ENCODE data around the gene CSNK1E. TPM values are rescaled to one million over a fixed set of nuclear protein-coding genes. Genes with fewer than 3 reads are reported as not detected.

CSNK1E gene
- total RNA-seq, 1 donor from 2014 or later: 184 TPM

- ATAC-seq: no peak
- intact Hi-C loops (cut with DNase I): loop anchor here (10.0 kb wide), 1 partner anchor 74 kb away; the partner anchor contains the start of gene CSNK1E
- no peak for DNase-seq (ENCODE audit: low spot score)
These were observed 76.4 kb downstream of the CSNK1E start for GRCh38 chr22:38240734-38241252.

Other genes starting within 250 kb of the CSNK1E start
- 1.7 TPM for gene SLC16A8, start 233.2 kb downstream of the CSNK1E start, total RNA-seq
- 1.6 TPM for gene BAIAP2L2, start 206.7 kb downstream of the CSNK1E start, total RNA-seq
- 53.7 TPM for gene PLA2G6, start 135.6 kb downstream of the CSNK1E start, total RNA-seq
- gene MAFF, start 115.4 kb downstream of the CSNK1E start, total RNA-seq: 67.6 TPM
- 72.7 TPM for gene TMEM184B, start 44.4 kb downstream of the CSNK1E start, total RNA-seq
- 0.71 TPM for gene KCNJ4, start 137.8 kb upstream of the CSNK1E start, total RNA-seq
- 15.4 TPM for gene KDELR3, start 150.7 kb upstream of the CSNK1E start, total RNA-seq
- 742 TPM for gene DDX17, start 188.9 kb upstream of the CSNK1E start, total RNA-seq